Putamen (tissue), 1 donor: ENCODE results near the gene SMCO2.

Experiments used
- DNase-seq: peaks from one replicate; pipeline ENCODE4 v3.0.0-alpha.2; 2016; ENCODE audit warnings: low spot score

The SMCO2 gene

DNA sequence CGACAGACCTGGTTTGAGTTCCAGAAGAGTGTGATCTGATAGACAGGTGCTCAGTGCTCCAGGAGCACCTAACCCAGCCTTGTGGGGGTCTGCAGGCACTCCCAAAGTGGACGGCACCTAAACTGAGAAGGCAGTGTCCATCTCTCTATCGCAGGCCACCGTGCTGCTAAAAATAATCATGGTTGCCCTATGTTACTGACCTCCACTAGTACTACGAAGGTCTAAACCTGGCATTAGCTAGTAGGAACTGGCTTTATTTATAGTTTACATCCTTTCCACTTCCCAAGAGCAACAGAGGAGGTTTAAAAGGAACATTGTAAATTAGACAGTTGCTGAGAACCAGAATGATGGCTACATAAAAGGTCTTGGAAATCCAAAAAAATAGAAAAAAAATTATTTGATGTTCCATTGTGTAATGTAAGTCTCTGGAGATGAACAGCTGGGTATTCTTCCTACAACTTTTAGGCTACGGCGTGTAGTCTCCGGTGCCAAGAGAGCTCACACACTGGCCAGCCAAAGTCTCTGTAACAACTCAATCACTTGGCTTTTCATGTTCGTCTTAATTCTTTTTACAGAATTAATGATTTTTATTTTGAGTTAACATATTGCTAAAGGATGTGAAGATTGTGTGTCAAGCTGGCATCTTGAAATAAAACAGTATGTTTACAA lies 104.8 kb downstream of the SMCO2 start:
- no peak for DNase-seq
